ENCODE measurements around the gene FOSL2. TPM values are rescaled to one million over a fixed set of nuclear protein-coding genes. Genes with fewer than 3 reads are reported as not detected.

Gene FOSL2
- total RNA-seq, 1 donor from 2014 or later: 54.8 TPM

DNA sequence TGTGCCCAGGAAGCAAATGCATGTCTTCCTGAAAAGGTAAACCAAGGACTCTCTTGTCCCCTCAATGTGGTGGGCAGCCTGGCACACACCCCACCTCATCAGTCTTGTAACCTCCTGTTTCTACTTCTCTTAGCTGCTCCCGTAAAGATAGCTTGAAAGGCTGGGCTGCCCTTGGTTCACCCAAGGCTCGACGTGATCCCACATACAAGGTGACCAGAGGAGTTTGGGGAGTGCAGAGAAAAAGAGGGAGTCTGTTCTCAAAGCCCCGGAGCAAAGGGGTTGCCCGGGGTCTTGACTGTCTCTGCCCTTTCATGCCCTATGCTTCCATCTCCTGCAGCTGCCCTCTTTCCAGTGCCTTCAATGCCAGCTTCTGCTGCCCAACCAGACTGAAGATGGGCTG, 18.3 kb upstream of the FOSL2 start:
- DNase-seq (ENCODE audit: low read depth in 2 of 2): no peak

DNA sequence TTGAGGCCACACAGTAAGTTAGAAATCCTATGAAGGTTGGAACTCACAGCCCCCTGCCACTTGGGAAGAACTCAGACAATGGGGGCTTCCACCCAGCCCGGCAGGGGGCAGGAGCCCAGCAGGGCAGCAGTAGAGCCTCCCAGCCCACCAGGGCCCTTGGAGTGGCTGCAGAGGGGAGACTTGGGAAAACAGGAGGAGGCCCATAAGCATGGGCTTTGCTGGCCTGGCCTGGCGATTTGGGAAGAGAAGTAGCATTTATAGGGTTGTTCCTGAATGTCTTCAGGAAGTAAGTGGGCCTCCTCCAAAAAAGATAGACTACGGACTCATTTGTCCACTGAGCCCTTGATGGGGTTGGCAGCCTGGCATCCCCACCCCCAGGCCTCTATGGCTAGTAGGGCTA, 17.4 kb upstream of the FOSL2 start:
- DNase-seq (ENCODE audit: low read depth in 2 of 2): no peak

DNA sequence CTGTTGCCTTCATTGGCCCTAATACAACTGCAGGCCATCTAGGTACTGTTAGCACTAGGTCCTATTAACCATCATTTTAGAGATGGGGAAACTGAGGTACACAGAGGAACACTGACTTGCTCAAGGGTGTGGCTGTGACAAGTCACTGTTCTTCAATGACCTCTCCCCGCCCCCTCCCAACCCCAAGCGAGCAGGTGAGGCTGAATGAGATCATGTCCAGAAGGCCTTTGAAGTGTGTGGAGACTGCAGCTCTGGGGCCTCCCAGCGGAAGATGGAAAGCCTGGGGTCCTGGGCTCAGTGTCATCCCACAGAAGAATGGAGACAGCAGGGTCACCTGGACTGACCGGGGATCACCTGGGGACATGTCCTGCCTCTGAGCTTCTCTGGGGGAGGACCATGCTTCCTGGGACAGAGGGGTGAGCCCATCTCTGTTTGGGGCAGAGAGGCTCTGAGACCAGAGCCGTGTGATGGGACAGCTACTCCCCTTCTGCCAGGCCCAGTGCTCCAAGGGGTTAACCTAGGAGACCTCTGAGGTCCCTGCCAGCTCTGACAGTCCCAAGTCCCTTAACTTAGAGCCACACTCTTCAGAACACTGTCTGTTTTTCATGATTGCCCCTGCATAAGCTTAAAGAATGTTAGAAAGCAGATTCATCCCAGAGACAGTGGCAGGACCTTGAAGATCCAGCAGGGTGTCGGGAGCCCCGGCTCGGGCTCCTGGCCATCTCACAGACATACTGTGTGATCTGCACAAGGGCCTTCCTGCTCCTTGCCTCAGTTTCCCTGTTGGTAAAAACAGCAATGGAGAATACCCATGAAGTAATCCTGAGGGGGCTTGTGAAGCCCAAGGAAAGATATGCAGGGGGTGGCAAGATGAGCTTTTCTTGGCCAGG, 16.7 kb upstream of the FOSL2 start:
- no peak for DNase-seq (ENCODE audit: low read depth in 2 of 2)

DNA sequence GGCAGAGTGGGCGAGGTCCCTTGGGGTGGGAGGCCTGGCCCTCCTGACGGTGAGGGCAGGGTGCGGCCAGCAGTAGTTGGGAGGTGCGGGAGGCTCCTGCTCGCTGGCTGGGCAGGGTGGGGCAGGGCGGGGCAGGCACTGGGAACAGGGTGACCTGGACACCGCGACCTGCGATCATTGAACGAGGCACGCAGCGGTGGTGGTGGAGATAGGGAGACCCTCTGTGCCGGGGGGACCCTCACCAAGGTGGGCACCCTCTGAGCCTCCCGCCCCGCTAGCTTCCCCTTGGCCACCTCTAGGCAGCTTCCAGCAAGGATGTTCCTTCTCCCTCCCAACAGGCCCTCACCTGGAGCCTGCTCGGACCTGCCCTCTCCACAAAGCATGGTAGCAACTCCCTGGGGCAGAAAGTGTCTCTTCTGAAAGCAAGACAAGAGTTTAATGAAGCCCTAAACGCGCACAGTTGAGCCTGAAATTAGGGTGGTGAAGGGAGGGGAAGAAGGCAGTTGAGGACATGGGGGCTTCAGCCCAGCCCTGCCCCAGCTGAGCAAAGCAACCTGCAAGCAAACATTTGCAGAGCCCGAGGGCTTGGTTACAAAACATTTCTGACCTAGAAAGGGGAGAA, 15.4 kb upstream of the FOSL2 start:
- DNase-seq (ENCODE audit: low read depth in 2 of 2): no peak

DNA sequence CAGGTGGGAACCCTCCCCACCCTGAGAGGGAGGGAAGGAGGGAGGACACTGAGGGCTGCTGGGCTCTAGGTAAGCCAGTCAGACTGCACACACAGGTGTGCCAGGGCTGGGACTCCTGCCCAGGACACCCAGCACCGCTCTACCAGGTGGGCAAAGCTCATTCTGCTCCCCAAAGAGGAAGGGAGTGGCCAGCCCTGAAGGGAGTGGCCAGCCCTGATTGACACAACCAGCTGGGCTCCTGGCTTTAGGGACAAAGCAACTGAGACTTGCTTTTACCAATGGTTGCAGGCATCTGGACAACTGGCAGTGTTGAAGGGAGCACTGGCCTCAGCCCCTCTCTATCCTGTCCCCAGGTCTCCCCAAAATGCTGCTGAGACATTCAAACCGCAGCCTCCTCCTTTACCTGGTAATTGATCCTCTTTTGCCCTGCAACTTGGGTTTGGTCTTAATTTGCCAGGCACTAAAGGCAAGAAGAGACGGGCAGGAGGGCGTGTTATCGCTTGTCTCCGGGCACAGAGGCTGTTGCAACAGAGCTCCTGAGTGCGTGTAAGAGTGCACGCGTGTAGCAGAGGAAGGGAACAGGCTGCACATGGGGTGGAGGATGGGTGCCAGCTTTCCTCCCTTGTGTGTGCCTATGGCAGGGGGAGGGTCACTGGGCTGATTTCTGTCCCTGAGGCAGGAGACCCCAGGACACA, 14.5 kb upstream of the FOSL2 start:
- DNase-seq (ENCODE audit: low read depth in 2 of 2): no peak

DNA sequence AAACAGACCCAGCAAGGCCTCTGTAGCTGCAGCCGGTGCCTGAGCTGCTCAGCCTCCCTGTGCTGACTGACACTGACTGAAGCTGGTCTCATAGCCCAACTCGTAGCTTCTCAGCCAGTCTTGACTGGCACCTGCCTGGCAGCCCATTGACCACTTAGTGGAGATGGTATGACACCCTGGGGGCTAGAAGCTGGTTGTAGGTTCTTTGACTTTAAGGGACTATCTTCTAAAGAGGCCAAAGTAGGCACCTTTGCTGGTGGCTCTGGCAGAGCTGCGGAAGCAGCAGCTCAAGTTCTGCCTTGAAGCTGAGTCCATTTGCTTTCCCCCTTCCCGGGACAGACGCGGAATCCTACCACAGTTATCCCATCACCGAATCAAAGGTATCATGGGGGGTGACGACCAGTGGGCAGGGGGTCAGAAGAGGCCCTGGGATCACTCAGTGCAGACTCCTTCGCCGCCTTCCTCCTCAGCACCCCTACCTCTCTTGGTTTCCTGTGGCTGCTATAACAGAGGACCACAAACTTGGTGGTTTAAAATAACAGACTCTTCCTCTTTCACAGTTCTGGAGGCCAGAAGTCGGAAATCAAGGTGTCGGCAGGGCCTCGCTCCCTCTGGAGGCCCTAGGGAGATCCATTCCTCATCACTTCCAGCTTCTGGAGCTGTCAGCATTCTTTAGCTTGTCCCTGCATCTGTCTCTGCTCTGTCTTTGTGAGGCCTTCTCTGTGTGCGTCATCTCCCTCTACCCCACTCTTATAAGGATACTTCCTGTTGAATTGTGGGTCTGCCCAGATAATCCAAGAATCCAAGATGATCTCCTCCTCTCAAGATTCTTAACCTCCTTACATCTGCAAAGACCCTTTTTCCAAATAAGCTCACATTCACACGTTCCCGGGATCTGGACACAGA, 13.7 kb upstream of the FOSL2 start:
- DNase-seq (ENCODE audit: low read depth in 2 of 2): no peak

DNA sequence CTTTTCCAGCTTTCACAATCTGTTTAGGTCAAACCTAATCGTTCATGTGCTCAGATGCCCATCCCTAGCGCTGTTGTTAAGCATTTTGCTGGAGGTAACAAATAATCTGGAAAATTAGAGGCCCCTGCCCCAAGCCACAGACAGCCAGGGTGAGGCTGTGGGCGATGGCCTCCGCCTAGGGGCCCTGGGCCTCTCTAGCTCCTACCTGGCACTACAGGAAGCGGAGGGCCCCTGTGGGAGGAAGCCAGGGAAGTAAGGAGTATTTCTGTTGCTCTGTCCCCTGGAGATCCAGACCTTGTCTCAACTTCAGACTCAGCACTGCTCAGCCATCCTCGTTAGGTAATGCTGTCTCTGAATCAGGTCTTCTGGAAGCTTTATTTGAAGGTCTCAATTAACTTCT, 12.4 kb upstream of the FOSL2 start:
- no peak for DNase-seq (ENCODE audit: low read depth in 2 of 2)

DNA sequence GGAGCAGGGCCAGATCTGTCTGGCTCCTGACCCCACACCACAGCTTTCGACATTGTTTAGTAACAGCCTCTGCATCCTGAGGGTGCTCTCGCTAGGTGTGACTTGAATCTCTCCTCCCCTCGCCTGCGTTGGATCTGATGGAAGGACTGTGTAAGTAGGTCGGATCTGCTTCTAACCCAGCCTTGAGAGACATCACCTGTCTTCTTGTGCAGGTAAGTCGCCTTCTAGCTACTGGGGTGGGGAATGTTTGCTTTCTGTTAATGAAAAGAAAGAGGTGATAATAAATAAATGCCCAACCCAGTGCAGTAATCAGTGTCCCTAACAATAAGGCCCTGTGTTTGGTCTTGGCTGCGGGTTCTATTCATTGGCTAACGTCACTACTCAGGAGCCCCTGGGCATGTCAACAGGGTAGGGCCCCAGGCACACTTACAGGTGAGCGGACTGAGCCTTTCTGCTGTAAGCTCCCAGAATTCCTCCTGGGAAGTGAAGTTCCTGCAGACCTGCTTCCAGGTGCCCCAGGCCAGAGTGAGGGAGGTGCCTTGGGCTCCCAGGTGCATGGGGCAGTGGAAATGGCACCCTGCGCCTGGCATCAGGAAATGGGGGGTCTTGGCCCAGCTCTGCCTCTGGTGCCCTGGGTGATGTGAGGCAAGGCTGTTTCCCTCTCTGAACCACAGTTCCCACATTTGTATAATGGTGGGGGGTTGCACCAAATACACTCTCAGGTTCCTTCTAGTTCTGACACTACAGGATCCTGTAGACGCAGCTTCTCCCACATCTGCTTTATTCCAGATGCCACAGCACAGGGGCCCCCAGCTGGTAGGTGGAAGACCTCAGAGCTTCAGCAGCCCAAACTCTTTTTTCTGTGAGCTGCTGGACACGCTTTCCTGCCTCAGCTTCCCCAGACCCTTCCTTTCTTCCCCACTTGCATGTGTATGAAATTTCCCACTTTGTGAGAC, 11.2 kb upstream of the FOSL2 start:
- no peak for DNase-seq (ENCODE audit: low read depth in 2 of 2)

DNA sequence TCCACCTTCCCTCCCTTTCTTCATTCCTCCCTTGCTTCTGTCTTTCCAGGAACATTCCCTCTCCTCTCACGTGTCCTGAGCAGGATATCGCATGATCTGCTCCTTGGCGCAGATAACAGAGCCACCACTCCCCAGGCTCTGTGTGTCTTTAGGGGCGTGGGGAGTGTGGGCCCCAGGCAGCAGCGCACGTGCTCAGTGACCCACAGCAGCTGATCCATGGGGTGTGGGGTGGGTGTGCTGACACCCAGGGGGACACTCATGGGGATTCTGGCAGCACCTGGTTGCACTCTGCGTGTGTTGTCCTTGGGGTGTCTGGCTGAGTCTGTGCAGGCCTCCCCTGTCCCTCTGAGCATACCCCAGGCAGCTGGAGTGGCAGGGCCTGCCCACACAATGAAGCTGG, 9.9 kb upstream of the FOSL2 start:
- DNase-seq (ENCODE audit: low read depth in 2 of 2): no peak

DNA sequence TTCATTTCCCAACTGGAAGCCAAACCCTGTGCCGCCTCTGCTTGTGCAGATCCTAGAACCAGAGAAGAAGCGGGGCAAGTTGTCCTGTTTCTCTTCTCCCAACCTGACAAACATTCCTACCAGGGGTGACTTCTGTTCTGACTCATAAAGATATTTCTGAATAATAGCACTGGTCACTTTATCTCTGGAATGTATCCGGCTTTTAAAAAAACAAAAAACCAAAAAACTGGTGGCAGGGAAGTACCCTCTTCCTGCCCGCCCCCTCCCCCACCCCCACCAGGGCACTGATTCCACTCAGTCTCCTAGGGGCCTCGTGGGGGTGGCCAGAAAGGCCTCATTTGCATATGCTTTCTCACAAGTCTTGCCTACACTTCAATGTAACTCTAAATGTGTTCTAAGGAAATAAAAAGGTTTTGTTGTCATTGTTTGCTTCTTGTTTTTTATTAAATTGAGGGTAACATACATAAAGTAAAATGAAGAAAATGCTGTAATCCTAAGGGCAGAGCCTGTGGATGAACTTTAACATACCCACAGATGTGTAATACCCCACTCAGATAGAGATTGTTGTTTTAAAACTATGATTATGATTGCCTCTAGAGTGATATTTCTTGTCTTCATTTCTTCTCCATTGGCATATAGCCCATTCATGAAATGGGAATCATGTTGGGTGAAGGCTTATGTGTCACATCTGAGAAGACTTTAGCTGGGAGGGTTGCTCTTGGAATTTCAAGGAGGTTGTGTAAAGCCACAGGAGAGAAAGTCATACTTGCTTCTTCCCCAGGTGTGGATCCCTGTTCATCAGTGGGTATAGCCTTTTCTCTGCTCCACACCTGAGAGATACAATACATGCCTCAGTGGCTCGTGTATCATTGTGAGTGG, 5.3 kb upstream of the FOSL2 start:
- DNase-seq (ENCODE audit: low read depth in 2 of 2): peak in 1 of 2 donors; percentile 42

DNA sequence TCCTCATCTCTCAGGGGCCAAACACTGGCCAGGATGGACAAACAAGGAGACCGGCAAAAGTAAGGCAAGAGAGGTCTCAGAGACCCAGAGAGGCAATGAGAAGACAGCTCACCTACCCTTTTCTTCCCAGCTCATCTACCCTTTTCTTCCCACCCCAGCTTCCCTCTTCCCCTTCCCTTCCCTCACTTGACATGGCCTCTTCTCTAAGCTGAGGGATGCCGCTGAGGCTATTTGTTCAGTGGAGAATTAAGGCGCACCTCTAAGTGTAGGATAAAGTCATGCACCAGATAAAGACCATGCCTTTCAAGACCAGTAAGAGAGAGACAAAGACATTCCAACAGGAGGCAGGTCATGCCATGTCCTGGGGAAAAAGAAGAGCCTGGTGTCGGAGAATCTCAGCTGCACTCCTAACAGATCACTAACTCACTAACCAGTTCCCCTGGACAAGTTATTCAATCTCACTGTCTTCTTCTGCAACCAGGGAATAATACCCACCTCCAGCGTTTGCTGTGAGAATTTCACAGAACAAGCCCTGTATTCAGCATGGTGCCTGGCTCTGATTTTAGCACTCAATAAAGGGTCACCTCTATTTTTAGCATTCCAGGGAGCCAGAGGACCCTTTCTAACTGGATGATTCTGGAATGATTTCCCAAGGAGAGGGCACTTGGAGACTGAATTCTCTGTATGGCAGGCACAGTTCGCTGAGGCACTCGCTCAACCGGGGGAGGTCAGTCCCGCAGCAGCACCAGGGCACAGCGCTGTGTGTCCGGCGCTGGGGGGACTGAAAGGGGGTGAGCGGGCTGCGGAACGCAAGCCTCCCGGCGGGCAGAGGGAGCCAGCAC, 3.0 kb upstream of the FOSL2 start:
- DNase-seq (ENCODE audit: low read depth in 2 of 2): peak in 1 of 2 donors; percentile 67

DNA sequence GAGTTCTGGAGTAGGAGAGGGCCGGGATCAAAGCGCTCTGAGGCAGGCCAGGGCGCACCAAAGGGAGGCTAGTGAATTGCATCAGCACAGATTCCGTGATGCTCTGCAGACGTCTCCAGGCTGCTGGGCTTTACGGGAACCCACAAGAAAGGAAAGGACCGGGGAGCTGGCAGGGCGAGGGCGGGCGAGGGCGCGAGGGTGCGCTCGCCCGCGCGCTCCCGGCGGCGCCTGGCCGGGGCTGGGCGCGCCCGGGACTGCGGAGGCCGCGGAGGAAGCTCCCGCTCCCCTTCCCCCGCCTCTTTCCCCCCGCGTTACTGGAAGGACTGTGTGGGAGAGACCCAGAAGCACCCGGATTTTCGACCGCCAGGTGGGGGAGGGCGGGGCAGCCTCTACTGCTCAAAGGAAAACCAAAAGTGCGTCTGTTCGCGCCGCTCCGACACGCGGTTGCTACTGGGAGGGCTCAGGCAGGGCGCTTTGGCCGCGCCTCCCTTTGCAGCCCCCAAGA, 2.4 kb upstream of the FOSL2 start:
- peak; percentile 76 to 83 for DNase-seq (ENCODE audit: low read depth in 2 of 2)

DNA sequence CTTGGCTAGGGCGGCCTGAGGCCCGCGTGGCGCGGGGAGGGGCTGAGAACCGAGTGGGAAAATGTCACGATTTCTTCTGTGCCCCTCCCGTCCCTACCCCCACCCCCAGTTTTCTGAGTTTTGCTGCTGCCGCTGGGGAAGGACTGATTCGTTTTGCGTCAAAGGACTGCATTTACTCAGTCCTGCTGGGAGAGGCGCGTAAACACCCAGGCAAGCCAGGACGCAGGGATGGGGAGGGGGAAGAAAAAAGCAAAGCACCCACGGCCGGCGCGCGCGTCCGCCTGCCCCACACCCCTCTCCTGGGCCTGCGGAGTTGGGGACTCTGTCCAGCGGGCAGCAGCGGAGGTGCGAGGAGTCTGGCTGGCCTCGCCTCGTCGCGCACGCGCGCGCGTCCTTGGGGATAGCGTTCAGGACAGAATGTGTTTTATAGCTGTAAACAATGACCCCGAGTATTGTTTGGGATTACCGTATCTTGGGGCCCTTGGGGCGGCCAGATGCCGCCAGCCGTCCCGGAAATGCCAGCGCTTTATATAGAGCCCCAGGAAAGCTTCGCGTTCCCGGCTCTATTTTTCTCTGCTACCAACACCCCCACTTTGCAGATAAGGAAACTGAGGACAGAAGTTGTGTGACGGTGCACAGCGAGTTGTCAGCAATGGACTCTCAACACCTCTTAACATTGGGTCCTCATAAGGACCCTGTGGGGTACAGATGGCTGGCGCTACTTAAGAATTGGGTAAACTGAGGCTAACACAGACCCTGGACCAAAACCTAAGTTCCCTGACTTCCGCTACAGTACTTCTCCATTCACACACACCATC, 1.7 kb upstream of the FOSL2 start:
- peak; percentile 74 to 87 for DNase-seq (ENCODE audit: low read depth in 2 of 2)

DNA sequence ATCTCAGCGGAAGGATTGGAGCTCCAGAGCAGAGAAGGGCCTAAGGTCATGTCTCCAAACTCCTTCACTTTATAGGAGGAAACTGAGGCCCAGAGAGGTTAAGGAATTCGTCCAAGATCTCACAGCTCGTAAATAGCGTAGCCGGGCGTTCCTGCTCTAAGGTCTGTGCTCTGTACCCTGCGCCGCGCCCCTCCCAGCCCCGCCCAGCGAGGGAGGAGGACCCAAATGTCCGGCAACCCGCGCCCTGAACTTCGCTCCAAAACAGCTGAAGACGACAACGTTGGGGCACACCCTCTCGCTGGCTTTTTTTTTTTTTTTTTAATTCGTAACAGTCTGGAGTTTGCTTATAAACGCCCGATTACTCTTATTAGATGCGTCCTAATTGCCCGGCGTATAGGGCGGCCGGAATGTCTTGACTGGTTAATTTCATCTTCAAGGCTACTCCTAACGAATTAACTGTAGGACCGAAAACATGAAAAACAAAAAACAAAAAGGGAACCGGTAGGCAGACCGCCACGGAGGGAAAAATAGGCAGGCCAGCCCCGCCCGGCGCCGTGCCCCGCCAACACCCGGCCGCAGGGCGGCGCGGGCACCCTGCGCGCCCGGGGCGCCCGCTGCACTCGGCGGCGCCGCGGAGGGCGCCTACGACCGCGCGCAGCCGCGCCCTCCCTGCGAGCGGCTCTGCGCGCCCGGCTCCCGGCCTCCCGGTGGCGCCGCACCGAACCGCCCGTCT, 928 bp upstream of the FOSL2 start:
- peak; percentile 76 to 85 for DNase-seq (ENCODE audit: low read depth in 2 of 2)

DNA sequence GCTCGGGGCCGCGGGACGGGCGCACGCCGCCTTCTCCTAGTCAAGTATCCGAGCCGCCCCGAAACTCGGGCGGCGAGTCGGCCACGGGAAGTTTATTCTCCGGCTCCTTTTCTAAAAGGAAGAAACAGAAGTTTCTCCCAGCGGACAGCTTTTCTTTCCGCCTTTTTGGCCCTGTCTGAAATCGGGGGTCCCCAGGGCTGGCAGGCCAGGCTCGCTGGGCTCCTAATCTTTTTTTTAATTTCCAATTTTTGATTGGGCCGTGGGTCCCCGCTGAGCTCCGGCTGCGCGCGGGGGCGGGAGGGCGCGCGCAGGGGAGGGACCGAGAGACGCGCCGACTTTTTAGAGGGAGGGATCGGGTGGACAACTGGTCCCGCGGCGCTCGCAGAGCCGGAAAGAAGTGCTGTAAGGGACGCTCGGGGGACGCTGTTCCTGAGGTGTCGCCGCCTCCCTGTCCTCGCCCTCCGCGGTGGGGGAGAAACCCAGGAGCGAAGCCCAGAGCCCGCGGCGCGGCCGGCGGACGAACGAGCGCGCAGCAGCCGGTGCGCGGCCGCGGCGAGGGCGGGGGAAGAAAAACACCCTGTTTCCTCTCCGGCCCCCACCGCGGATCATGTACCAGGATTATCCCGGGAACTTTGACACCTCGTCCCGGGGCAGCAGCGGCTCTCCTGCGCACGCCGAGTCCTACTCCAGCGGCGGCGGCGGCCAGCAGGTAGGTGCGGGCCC, 617 bp downstream of the FOSL2 start:
- DNase-seq (ENCODE audit: low read depth in 2 of 2): peak; percentile 72 to 80

DNA sequence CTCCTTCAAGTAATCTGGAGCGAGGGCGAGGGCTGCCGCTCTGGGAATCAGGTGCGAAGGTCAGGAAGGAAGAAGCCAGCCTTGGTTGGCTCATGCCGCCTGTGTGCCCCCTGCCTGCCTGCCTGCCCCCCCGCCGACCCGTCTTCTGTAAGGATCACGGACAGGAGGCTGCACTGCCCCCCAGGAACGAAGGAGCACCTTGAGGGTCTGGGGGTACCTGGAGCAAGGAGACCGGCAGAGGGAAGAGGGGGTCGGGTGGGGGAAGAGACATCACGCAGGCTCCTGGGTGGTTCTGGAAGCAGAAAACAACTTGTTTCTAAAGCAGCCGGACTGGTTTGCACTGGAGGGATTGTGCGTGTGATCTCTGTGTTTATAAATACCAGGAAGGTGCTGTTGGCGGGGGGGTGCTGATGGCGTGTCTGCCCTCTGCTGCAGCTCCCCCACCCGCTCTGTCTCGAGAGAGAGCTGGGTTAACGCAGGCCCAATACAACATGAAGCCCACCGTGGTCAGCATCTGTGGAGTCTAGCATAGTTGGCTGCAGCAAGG, 1.7 kb downstream of the FOSL2 start:
- peak; percentile 77 to 82 for DNase-seq (ENCODE audit: low read depth in 2 of 2)

Data from lung microvascular endothelial cell (primary cell).